DLD1 (cell line): ENCODE measurements around the gene SLC30A1.
"Not testable (repeated sequence)": the region's sequence is repeated elsewhere in the genome, so short reads cannot be mapped to it uniquely, and the experiment has no call there.

Experiments
- in situ Hi-C: cut with HindIII; loops from 2 replicates; pipeline ENCODE4 v1.10.0; 2017; ENCODE audit warnings: low sequenced_read_pairs

Gene SLC30A1

DNA sequence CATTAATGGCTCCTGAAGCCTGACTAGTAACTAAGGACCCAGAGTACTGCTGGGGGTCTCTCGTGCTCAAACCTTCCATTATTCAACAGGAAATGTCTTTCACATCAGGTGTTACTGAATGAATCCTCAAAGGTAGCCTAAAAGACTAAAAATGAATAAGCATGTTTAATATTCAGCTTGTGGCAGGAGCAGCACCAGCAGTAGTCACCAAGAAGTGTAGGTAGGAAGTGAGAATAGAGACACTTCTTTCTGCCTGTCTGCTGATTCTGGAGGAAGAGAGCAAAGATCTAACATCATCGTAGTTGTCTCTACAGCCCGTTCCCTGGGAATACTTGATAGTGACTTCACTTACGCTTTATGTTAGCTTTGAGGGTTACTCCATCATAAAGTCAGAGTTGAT lies 7.6 kb upstream of the SLC30A1 start:
- in situ Hi-C loops, result no loop called here

DNA sequence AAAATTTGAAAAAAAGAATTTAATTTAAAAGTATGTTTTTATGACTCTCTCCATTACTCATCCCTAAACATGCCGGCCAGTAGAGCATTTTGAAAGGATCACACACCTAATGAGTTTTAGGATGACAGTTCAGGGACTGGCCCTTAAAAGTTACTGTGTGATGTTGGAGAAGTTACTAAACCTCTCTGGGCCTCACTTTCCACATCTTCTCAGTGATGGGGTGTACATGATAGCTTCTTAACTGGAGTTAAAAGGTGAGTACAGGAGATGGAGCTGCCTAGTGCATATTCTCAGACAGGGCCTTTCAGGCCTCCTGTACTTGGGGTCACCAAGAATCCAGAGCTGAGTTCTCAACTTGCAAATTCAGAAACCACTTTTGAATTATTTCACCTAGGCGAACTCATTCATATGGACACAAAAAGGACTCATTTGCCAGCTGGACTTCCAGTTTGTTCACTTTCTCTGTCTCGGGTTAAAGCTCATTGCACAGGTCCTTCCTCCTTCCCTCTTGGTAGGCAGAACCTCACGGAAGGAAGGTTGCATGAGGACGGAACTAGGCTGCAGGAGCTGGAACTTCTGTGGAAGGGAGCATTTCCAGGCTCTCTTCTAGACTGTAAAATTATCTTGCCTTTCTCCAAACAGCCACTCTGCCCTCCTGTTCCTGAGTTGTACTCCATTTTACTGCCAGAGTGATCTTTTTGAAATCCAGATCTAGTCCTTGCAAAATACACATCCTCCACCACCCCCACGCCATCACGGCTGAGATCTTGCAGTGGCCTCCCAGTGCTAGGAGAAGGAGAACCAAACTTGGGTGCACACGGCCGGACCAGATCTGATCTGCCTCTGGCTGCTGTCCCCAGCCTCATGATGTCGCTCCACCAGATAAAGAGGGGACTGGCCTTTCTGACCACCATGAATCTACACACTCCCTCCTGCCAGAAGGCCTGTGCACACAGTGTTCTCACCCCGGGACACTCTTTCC lies 4.3 kb upstream of the SLC30A1 start:
- in situ Hi-C loops, result no loop called here

GRCh38 chr1:211581526-211581925 lies 2.6 kb upstream of the SLC30A1 start:
- in situ Hi-C loops, result no loop called here

DNA sequence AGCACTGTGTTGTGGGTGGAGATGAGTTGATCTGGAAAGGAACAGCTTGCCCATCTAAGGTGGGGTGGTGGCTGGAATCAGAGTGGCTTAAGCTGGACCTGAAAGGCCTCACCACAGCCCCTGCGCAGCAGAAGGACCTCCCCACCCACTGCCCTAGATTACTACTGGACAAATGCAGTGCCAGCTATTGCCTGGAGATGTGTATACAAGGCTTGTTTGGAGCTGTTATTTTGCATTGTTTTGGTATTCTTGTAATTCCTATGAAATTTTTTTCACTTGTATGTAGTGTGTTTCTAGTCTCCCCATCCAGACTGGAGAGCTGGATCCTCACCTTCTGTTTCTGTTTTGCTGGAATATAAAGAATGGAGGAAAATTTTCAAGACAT lies 1.3 kb upstream of the SLC30A1 start:
- in situ Hi-C loops, result no loop called here

GRCh38 chr1:211579440-211580302 lies 710 bp upstream of the SLC30A1 start:
- in situ Hi-C loops, result no loop called here

DNA sequence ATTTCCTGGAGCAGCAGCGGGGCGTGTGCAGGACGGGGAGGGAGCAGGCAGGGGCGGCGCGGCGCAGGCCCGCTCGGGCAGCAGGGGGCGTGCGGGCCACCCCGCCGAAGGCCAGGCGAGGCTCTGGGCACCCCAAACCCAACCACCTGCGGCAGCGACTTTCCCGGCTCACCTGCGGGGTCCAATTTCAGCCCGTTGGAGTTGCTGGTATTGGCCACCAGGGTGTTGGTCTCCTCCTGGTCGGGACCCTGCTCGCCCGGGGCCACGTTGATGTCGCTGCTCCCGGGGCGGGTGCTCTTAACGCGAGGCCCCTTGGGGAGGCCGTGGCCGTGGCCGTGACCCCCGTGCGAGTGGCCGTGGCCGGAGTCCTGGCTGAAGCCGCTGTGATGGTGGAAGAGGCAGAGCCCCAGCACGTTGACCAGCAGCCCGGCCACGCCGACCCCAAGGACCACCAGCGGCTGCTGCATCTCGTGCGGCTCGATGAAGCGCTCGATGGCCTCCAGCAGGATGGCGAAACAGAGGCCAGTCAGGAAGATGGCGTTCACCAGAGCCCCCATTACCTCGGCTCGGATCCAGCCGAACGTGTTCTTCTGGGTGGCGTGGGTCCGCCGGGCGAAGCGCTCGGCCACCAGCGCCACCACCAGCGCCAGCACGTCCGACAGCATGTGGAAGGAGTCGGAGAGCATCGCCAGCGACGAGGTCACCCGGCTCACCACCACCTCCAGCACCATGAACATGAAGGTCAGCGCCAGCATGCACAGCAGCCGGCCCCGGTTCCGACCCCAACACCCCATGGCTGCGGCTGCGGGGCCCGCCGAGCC lies 932 bp downstream of the SLC30A1 start:
- in situ Hi-C loops, result no loop called here

- in situ Hi-C loops, result no loop called here
Observed at GRCh38 chr1:211577277-211577818, 1.6 kb downstream of the SLC30A1 start.

DNA sequence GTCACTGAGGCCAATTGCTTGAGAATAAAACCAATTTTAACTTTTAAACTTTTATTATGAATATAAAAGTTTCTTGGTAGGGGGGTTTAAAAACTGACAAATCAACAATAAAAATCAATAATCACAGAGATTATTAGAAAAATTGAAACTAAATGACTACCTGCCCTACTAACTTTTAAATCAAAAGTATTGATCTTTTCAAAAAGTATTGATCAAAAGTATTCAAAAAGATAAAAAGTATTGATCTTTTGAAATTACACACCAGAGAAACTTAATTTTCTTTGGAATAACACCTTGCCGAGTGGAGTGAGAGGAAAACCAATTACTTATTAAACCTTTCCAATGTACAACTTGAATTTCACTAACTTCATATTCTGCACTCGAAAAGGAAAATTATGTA lies 2.2 kb downstream of the SLC30A1 start:
- in situ Hi-C loops, result no loop called here

DNA sequence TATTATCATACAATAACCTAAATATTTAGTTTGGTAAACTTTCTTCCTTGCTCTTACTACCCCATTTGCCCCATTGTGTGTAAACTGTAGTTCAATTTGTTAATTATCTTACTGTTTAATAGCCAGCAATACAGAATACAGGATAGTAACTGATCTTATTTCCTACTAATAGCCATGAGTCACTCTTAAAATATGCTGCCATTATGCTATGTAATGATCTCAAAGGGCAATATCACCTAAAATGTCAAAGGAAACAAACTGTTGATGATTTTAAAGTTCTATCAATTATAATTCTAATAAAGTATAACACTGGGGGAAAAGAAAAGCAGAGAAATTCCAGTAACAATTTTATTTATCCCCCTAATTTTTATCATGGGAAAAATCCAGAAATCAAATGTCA lies 4.3 kb downstream of the SLC30A1 start:
- in situ Hi-C loops, result no loop called here

- in situ Hi-C loops, result no loop called here
Observed at GRCh38 chr1:211571998-211572397, 7.0 kb downstream of the SLC30A1 start.

- in situ Hi-C loops, result not testable (repeated sequence)
Observed at GRCh38 chr1:211570378-211570777, 8.6 kb downstream of the SLC30A1 start.

- in situ Hi-C loops, result no loop called here
Observed at GRCh38 chr1:211566431-211567025, 12.4 kb downstream of the SLC30A1 start.

DNA sequence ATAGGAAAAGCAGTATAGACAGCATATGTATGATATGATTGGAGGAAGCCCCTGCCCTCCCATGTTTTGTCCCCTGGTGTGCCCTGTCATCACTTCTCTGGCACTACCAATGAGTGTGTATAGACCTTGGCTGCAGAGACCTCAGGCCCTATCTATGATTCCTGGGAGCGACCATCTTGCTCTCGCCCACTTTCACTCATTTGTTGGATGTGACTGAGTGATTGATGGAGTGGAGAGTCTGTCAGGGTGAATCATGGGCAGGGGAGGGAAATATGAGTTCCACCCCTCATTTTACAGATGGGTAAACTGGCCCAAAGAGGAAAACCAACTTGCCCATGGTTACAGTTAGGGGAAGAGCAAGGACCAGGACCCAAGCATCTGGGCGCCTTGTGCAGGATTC lies 14.9 kb downstream of the SLC30A1 start:
- in situ Hi-C loops, result no loop called here

DNA sequence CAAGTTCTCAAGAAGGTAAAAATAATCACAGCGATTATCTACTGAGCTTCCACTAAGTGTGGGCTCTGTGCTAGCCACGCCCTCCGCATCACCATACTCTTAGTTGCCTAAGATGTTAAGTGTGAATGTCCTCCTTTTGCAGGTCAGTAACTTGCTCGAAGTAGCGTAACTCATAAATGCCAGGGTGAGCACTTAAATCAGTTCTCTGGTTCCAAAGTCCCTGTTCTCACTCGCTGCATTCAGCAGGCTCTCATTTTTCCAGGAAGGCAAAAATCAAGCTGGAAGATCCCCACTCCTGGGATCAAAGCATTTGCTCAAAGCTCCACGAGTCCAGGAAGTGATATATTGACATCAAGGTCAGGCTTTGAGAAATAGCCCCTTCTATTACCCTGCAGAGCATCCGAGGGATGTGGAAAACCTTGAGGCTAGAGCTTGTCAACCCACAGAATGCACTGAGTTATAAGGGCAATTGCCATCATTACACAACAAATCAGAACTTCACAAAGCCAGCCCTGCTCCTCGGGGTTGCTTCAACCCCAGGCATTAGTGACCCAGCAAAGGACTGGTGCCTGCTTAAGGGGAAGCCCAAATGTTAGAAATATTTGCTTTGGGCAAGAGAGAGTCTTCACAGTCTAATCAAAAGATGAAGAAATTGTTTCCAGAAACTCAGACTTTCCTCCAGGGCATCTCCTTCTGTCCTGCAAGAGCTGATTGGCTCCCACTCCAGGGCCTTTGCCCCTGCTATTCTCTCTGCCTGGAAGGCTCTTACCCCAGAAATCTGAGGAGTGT lies 19.5 kb downstream of the SLC30A1 start:
- in situ Hi-C loops, result no loop called here

- in situ Hi-C loops, result no loop called here
Observed at GRCh38 chr1:211557894-211558625, 20.9 kb downstream of the SLC30A1 start.

GRCh38 chr1:211553549-211553948 lies 25.4 kb downstream of the SLC30A1 start:
- in situ Hi-C loops, result no loop called here

DNA sequence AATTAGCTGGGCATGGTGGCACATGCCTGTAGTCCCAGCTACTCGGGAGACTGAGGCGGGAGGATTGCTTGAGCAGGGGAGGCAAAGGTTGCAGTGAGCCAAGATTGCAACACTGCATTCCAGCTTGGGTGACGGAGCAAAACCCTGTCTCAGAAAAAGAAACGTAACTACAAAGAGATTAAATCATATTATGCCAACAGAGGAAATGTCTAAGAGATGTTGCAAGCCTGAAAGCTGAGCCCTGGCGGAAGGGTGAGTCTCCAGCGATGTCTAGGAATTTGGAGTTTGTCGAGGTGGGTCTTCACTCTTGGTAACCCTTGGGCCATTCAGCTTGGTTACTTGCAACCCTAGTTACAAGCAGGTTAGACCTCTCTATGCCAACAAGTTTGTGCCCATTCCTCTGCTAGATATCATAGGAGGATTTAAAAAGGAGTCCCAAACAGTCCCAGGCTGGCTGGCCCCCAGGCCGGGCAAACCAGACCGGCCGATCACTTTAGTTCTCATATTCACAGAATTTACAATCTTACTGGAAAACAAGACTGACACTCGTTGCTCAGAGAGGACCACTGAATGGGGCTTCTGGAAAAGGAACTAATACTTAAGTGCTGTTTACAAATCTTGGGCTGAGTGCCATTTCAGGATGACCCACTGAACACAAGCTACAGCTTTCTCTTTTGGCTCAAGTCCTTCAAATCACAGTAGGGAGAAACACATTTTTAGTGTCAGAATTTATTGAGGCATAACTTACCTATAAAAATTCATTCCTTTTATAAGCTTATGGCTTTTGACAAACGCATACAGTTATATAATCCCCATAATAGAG lies 27.1 kb downstream of the SLC30A1 start:
- in situ Hi-C loops, result no loop called here
